HCT116 (cell line): ENCODE measurements around the gene ITLN1. TPM values are rescaled to one million over a fixed set of nuclear protein-coding genes. Genes with fewer than 3 reads are reported as not detected.

Source experiments
- ATAC-seq: fragments of 200-7000 bp; cut with Tn5 transposase; 2 replicates; pipeline ENCODE4 v1.9.1; 2020; ENCODE audit warnings: mild to moderate bottlenecking, moderate library complexity
- BruUV-seq: library from RNA; stranded (reverse); fragments of 400-500 nt; replicated peaks from 2 replicates; lab custom pipeline; 2021; lab: Mats Ljungman, UMichigan
- CTCF ChIA-PET: fragments of 300-600 bp; sonication (Branson Sonifier 250); formaldehyde crosslinking; loops from one replicate; lab custom pipeline; 2021; ENCODE audit warnings: antibody characterized with exemption; lab: Charles Lee
- POLR2A ChIA-PET: fragments of 300-600, 350-600 bp; sonication (Branson Sonifier 250); formaldehyde crosslinking; loops from one replicate; lab custom pipeline; 2021; ENCODE audit warnings: antibody characterized with exemption; lab: Charles Lee
- RAD21 ChIA-PET, 2 experiments: fragments of 300-600 bp; sonication (Branson Sonifier 250); formaldehyde crosslinking; loops; one replicate each; lab custom pipeline; 2023; ENCODE audit warnings: low total read pairs in 2 of 2; ENCODE audit not compliant: uncharacterized antibody in 2 of 2, unreplicated experiment in 2 of 2, low non-redundant PET in 1 of 2; lab: Charles Lee
- DNase-seq: peaks from one replicate; pipeline ENCODE4 v3.0.0-alpha.2; 2010; ENCODE audit warnings: low read depth, low spot score
- H2AFZ ChIP-seq: fragments of 200-600 bp; shearing (Covaris generic), sonication (generic); 2 replicates; pipeline ENCODE4 v1.6.1; 2017; ENCODE audit warnings: low read depth, mixed run types, mixed read lengths, antibody characterized with exemption, low read length; ENCODE audit not compliant: poor library complexity, severe bottlenecking
- H3K27ac ChIP-seq: 2 replicates; pipeline ENCODE4 v1.5.1; 2012; ENCODE audit warnings: low read depth, low read length
- H3K27me3 ChIP-seq: fragments of 200-600 bp; sonication (generic); 2 replicates; pipeline ENCODE4 v1.6.1; 2016; ENCODE audit warnings: mixed run types, low read length, mixed read lengths; ENCODE audit not compliant: insufficient read depth
- H3K36me3 ChIP-seq, 2 experiments: fragments of 200-500 bp in 1 of 2; fragments of 200-600 bp in 1 of 2; sonication (Bioruptor generic) in 1 of 2; sonication (generic) in 1 of 2; 2 replicates each; pipeline versions ENCODE4 v1.5.1 to v1.6.1; 2014 to 2016; ENCODE audit warnings: low read length in 2 of 2, inconsistent platforms in 1 of 2, mixed read lengths in 1 of 2, mixed run types in 1 of 2; ENCODE audit not compliant: insufficient read depth in 2 of 2, control insufficient read depth in 1 of 2
- H3K4me1 ChIP-seq, 2 experiments: fragments of 200-600 bp in 1 of 2; sonication (generic) in 1 of 2; 2 replicates each; pipeline versions ENCODE4 v1.5.1 to v1.6.1; 2012 to 2017; ENCODE audit warnings: low read length in 2 of 2, inconsistent platforms in 1 of 2, mild to moderate bottlenecking in 1 of 2, mixed read lengths in 1 of 2, mixed run types in 1 of 2, moderate library complexity in 1 of 2; ENCODE audit not compliant: insufficient read depth in 2 of 2, control insufficient read depth in 1 of 2
- H3K4me2 ChIP-seq: fragments of 200-600 bp; sonication (generic); 2 replicates; pipeline ENCODE4 v1.6.1; 2017; ENCODE audit warnings: mixed run types, low read length, mixed read lengths
- H3K4me3 ChIP-seq, 2 experiments: fragments of 200-600 bp in 1 of 2; sonication (generic) in 1 of 2; replicated peaks in 1 of 2; 2 replicates each; pipeline ENCODE4 v1.5.1; 2011 to 2016; ENCODE audit warnings: low read length in 2 of 2, control low read depth in 1 of 2, low read depth in 1 of 2, mild to moderate bottlenecking in 1 of 2, mixed read lengths in 1 of 2, mixed run types in 1 of 2
- H3K79me2 ChIP-seq: fragments of 200-600 bp; sonication (generic); 2 replicates; pipeline ENCODE4 v1.6.1; 2017; ENCODE audit warnings: mild to moderate bottlenecking, mixed run types, low read length, moderate library complexity, mixed read lengths; ENCODE audit not compliant: insufficient read depth
- H3K9ac ChIP-seq: fragments of 200-600 bp; sonication (generic); 2 replicates; pipeline ENCODE4 v1.6.1; 2016; ENCODE audit warnings: low read length, mixed read lengths
- H3K9me2 ChIP-seq: fragments of 200-600 bp; sonication (generic), shearing (Covaris generic); 2 replicates; pipeline ENCODE4 v1.6.1; 2017; ENCODE audit warnings: mixed run types, mild to moderate bottlenecking, moderate library complexity; ENCODE audit not compliant: insufficient read depth
- H3K9me3 ChIP-seq, 2 experiments: fragments of 200-500 bp in 1 of 2; fragments of 200-600 bp in 1 of 2; sonication (Bioruptor generic) in 1 of 2; sonication (generic) in 1 of 2; 2 replicates each; pipeline ENCODE4 v1.6.1; 2014 to 2017; ENCODE audit warnings: low read length in 2 of 2, mixed read lengths in 2 of 2, inconsistent platforms in 1 of 2, low read depth in 1 of 2, mild to moderate bottlenecking in 1 of 2, mixed run types in 1 of 2, moderate library complexity in 1 of 2; ENCODE audit not compliant: control insufficient read depth in 1 of 2, insufficient read depth in 1 of 2
- H4K20me1 ChIP-seq: fragments of 200-600 bp; sonication (generic), shearing (Covaris generic); 2 replicates; pipeline ENCODE4 v1.6.1; 2017; ENCODE audit warnings: mixed run types, mild to moderate bottlenecking, moderate library complexity; ENCODE audit not compliant: insufficient read depth
- ATF3 ChIP-seq: IDR thresholded peaks from 2 replicates; pipeline ENCODE4 v1.6.1; 2012
- CEBPB ChIP-seq: IDR thresholded peaks from 2 replicates; pipeline ENCODE4 v1.6.1; 2012; ENCODE audit warnings: low read depth
- CTCF ChIP-seq, 3 experiments: fragments of 200-600 bp in 1 of 3; sonication (generic) in 1 of 3; IDR thresholded peaks in 2 of 3; conservative IDR thresholded peaks in 1 of 3; 2 replicates each; pipeline ENCODE4 v1.5.1; 2012 to 2017; ENCODE audit warnings: low read depth in 2 of 3, low read length in 2 of 3, antibody characterized with exemption in 1 of 3, borderline replicate concordance in 1 of 3, control low read depth in 1 of 3, mild to moderate bottlenecking in 1 of 3, mixed read lengths in 1 of 3, mixed run types in 1 of 3, moderate library complexity in 1 of 3; ENCODE audit not compliant: insufficient read depth in 1 of 3
- ELF1 ChIP-seq: IDR thresholded peaks from 2 replicates; pipeline ENCODE4 v1.6.1; 2012; ENCODE audit warnings: low read depth, borderline replicate concordance
- JUND ChIP-seq: IDR thresholded peaks from 2 replicates; pipeline ENCODE4 v1.6.1; 2012
- MAX ChIP-seq: IDR thresholded peaks from 2 replicates; pipeline ENCODE4 v1.6.1; 2012
- POLR2AphosphoS5 ChIP-seq: IDR thresholded peaks from 2 replicates; pipeline ENCODE4 v1.6.1; 2011; ENCODE audit warnings: mild to moderate bottlenecking, low read depth, low read length, moderate library complexity
- RAD21 ChIP-seq: IDR thresholded peaks from 2 replicates; pipeline ENCODE4 v1.6.1; 2012; ENCODE audit warnings: low read depth, mild to moderate bottlenecking
- REST ChIP-seq: IDR thresholded peaks from 2 replicates; pipeline ENCODE4 v1.6.1; 2012; ENCODE audit warnings: low read depth
- SIN3A ChIP-seq: IDR thresholded peaks from 2 replicates; pipeline ENCODE4 v1.6.1; 2012; ENCODE audit warnings: low read depth
- TCF7L2 ChIP-seq: IDR thresholded peaks from 2 replicates; pipeline ENCODE4 v1.7.0; 2011; ENCODE audit warnings: borderline replicate concordance, inconsistent platforms; ENCODE audit not compliant: insufficient read depth, insufficient read length; ENCODE audit errors: extremely low read depth
- YY1 ChIP-seq: IDR thresholded peaks from 2 replicates; pipeline ENCODE4 v1.6.1; 2011; ENCODE audit warnings: low read length, low read depth, moderate library complexity, mild to moderate bottlenecking; ENCODE audit not compliant: insufficient replicate concordance; ENCODE audit errors: extremely low read depth
- ZFX ChIP-seq: fragments of 450-650 bp; IDR thresholded peaks from 2 replicates; pipeline ENCODE4 v1.6.1; 2017
- intact Hi-C: fragments of 100-400 bp; cut with micrococcal nuclease; formaldehyde crosslinking; loops from 2 replicates; pipeline ENCODE4 v1.10.0; 2022
- total RNA-seq: library from RNA; stranded (reverse); gene quantifications from one replicate; pipeline ENCODE4 v1.2.1, GENCODE V29; 2021; ENCODE audit not compliant: unreplicated experiment

The ITLN1 gene
- total RNA-seq, 1 experiment from 2014 or later: not detected

GRCh38 chr1:160924791-160925651 lies 40.0 kb upstream of the ITLN1 start (continued):
- no peak for TF ChIP-seq REST
- no peak for TF ChIP-seq YY1
- no peak for TF ChIP-seq CEBPB
- no peak for TF ChIP-seq ELF1
- TF ChIP-seq ZFX: no peak
- TF ChIP-seq MAX: no peak
- TF ChIP-seq TCF7L2: no peak
- TF ChIP-seq SIN3A: no peak
- TF ChIP-seq, all 23 proteins: peak for 0

- RAD21 ChIA-PET: no interaction called here
- no peak overlapping the region for H3K4me2 ChIP-seq
- no peak for TF ChIP-seq ATF3
- no peak for TF ChIP-seq REST
- TF ChIP-seq POLR2AphosphoS5: no peak
- no peak for TF ChIP-seq CTCF (IDR thresholded peaks at IDR 0.05 in 2 of 3, conservative IDR thresholded peaks at IDR 0.05 in 1 of 3; ENCODE audit: borderline replicate concordance in 1 of 3, insufficient read depth in 1 of 3, low read depth in 2 of 3, low read length in 2 of 3)
- no peak for TF ChIP-seq ZFX
- TF ChIP-seq RAD21: no peak
- TF ChIP-seq TCF7L2: no peak
- TF ChIP-seq JUND: no peak
These were observed 31.7 kb upstream of the ITLN1 start for GRCh38 chr1:160916666-160917065.

More at GRCh38 chr1:160916666-160917065, 31.7 kb upstream of the ITLN1 start:
- DNase-seq: no peak
- POLR2A ChIA-PET: no interaction called here
- Histone ChIP-seq H3K9me3 (no peaks in the 10 kb centered on the region), H3K79me2 (no peaks in the 10 kb centered on the region), H3K9me2 (no peaks in the 10 kb centered on the region), H3K27ac (no peak overlapping the region), H3K36me3 (no peaks in the 10 kb centered on the region), H3K4me1 (no peaks in the 10 kb centered on the region), H3K4me3 (no peak overlapping the region), H2AFZ (no peak overlapping the region), H4K20me1 (no peaks in the 10 kb centered on the region), H3K27me3 (no peaks in the 10 kb centered on the region), H3K9ac (no peak overlapping the region)
- no TSS peak for BruUV-seq
- intact Hi-C loops: no loop called here
- ATAC-seq: no peak
- CTCF ChIA-PET: no interaction called here
